ENCODE results near the gene SHC3.

Gene SHC3

DNA sequence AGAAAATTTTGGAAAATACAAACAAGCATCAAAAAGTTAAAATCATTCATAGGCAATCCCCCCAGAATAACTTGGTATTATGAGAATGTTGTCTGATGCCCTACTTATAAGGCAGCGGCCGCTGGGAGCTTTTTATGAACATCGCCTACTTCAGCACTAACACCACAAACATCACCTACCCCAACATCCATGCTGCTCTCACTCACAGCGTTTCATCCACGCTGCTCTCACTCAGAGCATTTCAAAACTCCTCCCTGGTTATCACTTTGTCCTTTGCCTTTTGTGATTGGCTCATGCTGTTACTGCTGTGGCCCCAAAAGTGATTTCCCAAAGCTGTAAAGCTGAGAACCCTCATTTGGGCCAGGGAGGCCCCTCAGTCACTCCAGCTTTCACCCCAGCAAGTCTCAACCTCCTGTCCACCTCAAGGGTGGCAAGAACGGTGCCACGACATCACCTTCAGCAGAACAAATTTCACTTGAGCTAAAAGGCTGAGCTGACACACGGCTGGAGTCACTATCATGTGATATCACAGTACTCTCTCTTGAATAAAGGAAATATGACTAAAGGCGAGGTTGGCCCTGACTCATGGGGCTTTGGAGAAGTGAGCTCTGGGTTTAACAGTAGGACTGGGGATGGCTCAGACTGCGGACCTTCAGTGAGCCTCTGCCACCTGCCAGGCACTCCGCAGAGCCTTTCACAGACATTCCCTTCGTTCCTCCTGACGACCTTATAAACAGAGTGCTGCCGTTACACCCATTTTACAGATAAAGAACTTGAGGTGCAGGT, 25.2 kb downstream of the SHC3 start:
- no peak for DNase-seq

DNA sequence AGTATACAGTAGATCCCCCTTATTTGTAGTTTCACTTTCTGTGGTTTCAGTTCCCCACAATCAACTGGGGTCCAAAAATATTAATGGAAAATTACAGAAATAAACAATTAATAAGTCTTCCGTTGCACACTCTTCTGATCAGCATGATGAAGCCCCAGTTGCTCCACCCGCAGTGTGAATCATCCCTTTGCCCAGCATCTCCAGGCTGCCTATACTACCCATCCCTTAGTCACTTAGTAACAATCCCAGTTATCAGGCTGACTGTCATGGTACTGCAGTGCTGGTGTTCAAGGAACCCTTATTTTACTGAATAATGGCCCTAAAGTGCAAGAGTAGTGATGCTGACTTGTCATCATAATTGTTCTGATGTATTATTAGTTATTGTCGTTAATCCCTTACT, 28.9 kb downstream of the SHC3 start:
- DNase-seq: no peak

DNA sequence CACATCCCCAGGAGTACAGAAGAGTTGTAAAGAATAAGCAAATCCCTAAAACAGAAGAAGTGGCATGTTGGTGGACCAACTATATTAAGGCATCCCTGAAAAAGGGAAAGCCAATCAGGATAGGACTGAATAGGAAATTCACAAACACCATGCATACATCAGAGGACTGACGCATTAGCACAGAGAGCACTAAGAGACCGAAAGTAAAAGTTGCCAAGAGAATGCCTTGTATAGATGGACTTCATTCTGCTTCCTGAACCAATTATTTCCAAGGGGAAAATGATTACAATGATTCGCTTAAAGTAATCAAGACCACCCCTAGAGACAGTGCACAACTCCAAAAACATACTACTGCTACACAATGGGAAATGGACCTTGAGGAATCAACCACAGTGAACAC, 33.5 kb downstream of the SHC3 start:
- no peak for DNase-seq

DNA sequence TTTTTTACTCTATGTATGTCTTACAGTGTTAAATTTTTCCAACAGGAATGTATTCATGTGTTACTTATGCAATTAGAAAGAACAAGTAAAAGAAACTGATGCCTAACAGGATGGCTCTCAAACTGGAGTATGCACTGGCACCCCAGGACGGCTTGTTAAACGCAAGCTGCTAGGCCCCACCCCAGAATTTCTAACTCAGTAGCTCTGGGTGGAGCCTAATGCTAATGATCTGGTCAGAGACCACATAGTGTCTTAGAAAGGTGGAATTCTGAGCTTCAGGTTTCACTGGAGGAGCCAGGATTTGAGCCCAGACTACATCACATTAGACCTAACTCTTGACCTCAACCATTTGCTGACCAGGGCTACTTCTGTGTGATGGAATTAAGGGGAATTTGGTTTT, 34.4 kb downstream of the SHC3 start:
- DNase-seq: no peak

DNA sequence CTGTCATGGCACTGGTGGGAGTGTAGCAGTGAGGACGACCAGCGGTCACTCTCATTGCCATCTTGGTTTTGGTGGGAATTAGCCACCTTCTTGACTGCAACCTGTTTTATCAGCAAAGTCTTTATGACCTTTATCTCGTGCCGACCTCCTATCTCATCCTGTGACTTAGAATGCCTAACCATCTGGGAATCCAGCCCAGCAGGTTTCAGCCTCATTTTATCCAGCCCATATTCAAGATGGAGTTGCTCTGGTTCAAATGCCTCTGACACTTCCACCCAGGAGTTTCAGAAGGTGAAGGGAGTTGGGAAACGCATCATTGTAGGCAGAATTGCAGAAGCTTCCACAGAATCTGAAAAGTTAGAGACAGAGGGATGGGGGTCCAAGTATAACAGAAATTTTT, 35.4 kb downstream of the SHC3 start:
- no peak for DNase-seq

DNA sequence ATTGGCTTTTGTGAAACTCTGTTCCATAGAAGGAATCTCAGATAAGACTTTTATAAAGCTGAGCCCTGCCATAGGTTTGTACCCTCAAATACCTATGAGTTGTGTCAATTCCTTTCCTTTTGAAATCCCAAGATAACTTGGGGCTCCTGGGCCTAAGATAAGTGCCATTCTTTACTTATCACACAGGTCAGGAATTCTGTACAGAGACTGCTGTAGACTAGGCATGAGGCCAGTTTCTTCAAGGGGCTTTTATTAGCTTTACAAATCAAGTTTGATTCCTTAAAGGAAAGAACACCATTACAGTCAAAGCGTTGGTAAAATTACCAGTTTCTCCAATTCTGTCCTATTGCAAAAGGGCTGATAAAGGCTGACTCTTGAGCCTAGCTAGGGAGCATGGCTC, 39.2 kb downstream of the SHC3 start:
- no peak for DNase-seq

DNA sequence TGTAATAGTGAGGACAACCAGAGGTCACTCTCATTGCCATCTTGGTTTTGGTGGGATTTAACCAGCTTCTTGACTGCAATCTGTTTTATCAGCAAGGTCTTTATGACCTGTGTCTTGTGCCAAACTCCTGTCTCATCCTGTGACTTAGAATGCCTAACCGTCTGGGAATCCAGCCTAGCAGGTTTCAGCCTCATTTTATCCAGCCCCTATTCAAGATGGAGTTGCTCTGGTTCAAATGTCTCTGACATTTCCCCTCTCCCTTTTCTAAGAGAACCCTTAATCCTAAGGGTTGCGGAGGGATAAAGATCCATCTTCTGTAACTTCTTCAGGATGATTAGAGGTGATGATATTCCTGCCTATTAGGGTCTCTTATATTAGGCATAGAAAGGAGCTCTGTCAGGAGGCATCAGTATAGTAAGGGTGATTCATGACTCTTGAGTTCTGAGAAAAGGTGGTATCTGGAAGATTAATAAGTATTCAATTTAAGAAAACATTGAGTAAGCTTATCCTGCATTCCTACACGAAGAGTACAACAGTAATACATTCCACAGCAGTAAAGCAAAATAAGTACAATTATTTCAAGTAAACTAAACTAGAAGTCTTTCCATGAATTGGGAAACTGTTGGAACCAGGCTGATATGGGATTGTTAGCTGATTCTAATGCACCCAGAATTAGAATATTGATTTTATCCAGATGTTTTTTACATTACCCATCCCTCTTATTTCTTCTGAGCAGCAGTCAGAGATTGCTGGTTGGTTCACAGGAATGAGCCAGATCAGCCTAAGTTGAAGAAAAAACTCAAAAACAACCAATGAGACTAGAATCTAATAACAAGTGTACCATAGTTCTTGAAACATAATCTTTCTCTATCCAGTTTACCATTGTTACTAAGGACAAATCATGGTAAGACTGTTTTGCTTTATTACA, 39.9 kb downstream of the SHC3 start:
- no peak for DNase-seq

DNA sequence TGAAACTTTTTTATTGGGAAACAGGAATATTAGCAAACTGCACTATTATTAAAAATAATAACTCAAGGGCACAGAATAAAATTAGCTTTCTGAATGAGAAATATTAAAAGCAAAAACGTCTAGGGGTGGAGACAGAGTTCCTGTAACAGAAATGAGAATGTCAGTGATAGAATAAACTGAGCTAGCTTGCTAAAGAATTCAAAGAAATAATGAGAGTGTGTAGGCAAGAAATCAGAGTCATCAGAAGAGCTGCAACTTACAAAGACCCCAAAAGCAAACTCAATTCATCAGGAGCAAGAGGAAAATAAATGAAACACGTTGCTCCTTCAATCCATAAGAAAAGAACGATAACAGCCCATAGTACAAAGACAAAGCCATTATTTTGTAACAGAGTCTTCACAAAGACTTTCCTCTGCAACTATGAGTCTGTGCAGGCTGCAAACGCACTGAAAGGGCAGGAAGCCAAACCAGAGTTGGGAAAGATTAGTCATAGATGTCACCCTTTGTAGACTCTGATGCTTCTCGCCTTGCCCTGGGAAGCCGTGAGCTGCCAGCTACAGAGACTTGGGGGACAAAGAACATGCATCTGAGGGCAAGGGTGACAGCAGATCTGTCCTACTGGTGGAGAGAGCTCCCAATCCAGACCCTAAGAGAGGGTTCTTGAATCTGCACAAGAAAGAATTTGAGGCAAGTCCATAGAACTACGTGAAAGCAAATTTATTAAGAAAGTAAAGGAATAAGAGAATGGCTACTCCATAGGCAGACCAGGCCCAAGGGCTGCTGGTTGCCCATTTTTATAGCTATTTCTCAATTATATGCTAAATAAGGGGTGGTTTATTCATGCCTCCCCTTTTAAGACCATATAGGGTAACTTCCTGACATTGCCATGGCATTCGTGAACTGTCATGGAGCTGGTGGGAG, 40.8 kb downstream of the SHC3 start:
- no peak for DNase-seq

DNA sequence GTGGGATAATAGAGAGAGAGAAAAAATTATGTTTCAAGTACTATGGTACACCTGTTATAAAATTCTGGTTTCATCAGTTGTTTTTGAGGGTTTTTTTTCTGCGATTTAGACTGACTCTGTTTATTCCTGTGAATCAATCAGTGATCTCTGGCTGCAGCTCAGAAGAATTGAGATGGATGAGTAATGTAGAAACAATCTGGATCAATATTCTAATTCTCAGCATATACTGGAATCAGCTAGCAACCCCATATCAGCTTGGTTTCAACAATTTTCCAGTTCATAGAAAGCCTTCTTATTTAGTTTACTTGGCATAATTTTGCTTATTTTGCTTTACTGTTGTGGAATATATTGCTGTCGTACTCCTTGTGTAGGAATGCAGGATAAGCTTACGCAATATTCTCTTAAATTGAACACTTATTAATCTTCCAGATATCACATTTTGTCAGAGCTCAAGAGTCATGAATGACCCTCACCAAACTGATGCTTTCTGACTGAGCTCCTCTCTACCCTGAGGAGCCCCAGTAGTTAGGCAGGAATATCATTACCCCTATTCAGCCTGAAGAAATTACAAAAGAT, 42.9 kb downstream of the SHC3 start:
- DNase-seq: no peak

DNA sequence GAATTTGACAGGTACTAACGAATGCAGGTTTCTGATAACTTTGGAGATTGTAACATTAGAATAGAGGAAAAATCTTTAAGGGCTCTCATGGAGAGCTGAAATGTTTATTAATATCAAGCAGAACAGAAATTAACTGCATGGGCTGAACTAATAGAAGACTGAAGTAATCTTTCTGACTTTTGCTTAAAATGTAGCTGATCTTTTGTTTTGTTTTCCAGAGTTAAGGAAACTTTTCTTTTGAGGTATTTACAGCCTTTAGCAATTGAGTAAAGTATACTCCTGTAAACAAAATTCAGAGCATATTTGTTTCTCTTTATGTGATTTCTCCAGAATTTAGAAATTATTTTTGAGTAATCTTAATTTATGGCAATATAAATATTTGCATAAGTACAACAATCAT, 43.9 kb downstream of the SHC3 start:
- no peak for DNase-seq

DNA sequence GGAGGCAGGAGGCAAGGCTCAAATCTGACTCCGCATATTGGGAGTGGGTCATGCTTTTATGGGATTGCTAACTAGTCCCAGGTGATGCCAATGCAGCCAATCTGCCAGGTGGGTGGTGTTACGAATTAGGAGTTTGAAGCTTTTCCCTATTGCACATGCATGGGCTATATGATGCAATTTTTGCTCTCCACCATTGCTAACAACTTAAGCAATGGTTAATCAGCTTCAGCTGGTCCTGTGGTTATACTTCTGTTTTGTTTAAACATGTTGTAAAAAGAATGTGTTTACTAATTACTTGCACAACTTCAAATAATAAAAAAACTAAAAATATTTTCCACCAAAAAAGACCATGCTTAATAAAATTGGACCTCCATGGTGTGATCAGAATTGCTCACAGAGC, 55.7 kb downstream of the SHC3 start:
- no peak for DNase-seq

DNA sequence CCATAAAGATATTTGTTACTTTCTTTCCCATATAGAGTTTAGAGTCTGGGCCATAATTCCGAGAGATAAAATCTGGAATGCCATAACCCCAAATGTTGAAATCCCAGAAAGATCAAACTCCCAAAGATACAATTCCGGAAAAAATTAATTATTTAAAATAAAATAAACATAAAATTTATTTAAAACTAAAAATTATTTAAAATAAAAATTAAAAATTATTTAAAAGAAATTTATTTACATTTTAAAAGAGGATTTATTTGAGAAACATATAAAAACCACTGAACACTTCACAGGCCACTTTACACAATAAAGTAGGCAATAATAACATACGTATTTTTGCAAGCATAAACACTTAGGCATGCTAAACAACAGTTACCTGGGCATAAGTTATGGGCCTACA, 57.9 kb downstream of the SHC3 start:
- DNase-seq: no peak

DNA sequence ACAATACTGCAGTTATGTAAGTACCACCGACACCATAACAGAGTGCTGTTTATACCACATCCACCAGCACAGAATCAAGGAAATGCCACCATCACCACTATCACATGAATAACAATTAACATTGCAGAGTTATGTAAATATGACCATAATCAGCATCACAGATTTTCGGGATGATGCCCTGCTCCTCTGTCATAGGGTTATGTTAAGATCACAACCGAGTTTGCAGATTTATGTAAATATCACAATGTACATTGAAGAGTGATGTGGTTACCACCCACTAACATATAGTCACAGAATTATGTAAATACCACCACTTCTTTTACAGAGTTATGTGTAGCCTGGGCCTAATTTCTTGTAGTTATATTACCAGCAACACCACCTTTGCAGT, 61.8 kb downstream of the SHC3 start:
- DNase-seq: no peak

DNA sequence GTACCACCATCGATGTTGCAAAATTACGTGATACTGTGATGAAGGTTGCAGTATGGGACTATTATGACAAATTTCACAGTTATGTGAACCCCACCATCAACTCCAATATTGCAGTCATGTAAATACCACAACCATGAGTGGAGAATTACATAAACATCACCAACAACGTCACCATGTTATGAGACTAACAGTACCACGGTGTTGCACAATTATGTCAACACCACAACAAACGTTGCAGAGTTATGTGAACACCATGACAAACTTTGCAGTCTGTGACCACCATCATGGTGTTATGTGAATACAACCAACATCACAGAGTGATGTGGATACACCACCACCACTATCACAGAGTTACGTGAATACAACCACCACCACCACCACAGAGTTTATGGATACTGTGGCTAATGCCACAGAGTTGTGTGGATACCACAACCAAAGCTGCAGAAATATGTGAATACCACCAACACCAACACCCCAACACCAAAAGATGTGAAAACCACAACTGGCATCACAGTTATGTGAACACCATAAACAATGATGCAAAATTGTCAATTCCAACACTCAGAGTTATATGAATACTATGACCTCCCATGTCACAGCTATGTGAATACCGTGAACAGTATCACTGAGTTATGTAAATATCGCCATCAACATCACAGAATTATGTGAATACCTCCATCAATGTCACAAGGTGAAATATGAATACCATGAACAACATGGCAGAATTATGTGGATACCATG, 62.4 kb downstream of the SHC3 start:
- DNase-seq: no peak

DNA sequence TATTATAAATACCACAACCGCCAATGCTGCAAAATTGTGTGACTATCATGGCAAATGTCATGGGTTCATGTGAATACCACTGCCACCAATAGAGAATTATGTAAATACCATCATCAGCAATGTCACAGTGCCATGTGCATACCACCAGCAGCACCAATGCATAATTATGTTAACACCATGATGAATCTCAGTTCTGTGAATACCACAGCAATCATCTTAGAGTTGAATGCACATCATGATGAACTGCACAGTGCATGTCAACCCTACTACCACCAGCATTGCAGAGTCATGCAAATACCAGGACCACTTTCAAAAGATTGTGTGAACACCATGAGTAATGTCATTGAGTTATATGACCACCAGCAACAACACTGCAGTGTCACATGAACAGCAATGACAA, 63.2 kb downstream of the SHC3 start:
- no peak for DNase-seq

DNA sequence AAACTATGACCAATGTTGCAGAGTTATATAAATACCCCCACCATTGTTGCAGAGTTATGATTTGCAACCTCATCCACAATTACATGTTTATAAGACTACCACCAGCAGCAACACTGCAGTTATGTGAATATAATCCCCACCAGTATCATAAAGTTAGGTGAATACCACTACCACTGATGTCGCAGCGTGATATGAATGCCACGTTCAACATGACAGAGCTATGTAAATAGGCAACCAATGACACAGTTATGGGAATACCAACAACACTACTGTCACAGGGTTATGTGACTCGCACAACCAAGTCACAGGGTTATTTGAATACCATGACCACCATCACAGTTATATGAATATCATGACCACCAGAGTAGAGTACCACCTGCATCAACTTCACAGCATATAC, 63.9 kb downstream of the SHC3 start:
- DNase-seq: no peak

DNA sequence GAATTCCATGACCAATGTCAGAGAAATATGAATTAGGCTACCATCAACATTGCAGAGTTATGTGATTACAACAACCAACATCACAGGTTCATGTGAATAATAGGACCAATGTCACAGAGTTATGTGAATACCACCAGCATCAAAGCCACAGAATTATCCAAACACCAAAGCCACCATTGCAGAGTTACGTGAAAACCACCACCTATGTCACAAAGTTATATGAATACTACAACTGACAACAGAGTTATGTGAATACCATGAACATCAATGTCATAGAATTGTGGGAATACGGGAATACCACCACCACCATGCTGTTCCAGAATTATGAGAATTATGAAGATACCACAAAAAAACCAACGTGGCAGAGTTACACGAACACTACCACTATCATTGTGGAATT, 64.8 kb downstream of the SHC3 start:
- DNase-seq: no peak

DNA sequence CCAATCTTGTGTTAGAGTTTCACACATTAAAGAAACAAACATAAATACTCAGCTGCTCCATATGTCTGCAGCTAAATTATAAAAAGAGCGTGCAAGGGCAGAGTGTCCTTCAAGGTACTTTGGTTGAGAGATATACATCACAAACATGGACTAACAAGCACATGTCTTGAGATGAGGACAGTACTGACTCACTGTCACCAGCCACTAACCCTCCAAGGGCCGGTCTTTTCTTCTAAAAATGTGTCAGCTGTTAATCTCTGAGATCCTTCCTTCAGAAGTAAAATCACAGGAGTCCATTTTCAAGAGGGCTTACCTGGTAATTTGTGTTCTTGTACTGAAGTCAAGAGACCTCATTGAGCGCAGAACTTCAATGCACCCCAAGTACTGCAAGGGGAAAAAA, 66.4 kb downstream of the SHC3 start:
- DNase-seq: no peak

DNA sequence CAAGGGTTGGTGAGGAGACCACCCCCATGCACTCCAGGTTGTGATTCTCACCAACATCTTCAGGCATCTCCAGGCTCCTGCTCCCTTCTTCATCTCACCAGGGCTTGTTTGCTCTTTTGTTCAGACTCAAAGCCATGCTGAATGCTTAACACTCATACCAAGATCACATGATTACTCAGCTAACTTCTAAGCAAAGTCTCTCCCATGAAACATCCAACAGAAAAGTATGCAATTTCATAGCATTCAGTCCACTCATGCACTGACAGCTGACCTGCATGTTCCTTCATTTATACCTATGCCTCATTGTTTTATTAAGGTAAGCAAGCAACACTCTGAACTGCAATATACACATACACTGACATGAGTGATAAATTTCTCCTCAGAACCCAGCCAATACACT, 69.0 kb downstream of the SHC3 start:
- DNase-seq: no peak

DNA sequence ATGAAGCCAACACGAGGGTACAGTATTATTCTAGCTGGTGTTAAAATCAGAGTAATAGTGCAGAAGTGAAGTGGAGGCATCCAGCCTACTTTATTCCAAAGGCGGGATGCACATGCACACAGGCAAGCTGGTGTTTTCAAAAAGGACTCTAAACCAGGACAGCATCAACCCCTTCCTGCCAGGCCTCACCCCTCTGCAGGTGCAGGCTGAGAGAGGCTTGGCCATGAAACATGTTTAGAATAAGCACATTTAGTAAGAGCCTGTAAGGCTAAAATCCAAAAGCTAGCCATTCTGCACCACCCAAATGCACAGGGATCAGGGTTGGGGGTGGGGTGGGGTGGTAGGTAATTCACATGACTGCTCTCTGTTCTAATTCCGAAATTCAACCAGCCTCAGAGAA, 71.2 kb downstream of the SHC3 start:
- DNase-seq: no peak

DNA sequence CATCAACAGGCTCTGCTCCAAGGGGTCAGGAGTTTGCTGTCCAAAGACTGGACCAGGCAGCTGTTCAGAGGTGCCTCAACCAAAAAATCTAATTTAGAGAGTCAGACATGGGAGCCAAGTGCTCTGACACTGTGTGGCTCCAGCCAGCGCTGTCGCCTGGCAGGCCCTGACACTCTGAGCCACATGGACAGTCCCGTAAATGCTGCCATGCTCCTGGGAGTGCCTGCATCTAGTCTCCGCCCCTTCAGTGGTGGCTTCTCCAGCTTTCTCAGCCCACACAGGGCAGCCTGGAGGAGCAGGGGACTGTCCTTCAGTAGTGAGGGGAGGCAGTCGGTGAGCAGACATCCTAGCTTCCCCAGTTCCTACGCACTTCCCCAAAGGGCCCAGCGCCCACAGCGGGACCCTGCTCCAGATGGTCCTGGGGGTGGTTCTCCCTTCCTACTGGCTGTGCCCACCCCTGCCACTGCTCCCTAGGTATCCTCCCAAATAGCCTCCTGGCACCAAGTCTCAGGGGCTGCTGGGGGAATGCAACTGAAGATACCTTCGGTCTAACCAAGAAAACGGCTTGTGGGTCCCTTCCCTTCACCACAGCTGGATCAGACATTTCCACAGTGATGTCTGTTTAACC, 72.3 kb downstream of the SHC3 start:
- no peak for DNase-seq

DNA sequence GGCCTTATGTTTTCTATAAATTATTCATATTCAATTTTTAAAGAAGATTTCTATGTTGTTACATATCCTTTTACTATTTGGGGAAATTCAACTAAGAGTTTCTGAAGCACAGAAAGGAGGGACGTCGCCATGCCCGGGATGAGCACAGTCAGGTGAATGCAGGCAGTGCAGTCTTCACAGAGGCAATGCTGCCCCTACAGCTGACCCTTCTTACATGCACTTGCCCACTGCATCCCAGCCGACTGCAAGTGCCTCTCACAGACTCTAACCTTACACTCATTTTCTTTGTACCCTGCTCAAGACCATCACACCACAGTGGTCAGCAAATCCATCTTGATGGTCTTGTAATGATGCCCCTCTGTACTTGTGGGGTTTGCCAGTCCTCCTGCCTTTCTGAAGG, 73.8 kb downstream of the SHC3 start:
- no peak for DNase-seq
